Naive thymus-derived CD4-positive, alpha-beta T cell (primary cell): ENCODE data around the gene VAMP8. TPM values are rescaled to one million over a fixed set of nuclear protein-coding genes. Genes with fewer than 3 reads are reported as not detected.
"Not testable (repeated sequence)": the region's sequence is repeated elsewhere in the genome, so short reads cannot be mapped to it uniquely, and the experiment has no call there.

Experiments used
- ATAC-seq: fragments of 150-1000 bp; cut with Tn5 transposase; 2 replicates; pipeline ENCODE4 v1.10.0; 2021; ENCODE audit warnings: mild to moderate bottlenecking, moderate library complexity
- CTCF ChIA-PET: fragments of 350-600 bp; sonication (Branson Sonifier 250); formaldehyde crosslinking; loops from one replicate; lab custom pipeline; 2021; ENCODE audit warnings: antibody characterized with exemption; lab: Charles Lee
- POLR2A ChIA-PET: fragments of 350-600 bp; sonication (Branson Sonifier 250); formaldehyde crosslinking; loops from one replicate; lab custom pipeline; 2021; ENCODE audit warnings: antibody characterized with exemption, inconsistent platforms; lab: Charles Lee
- DNase-seq, 9 donors: peaks; one replicate each; pipeline versions ENCODE4 v3.0.0 to v3.0.0-alpha.2; 2020 to 2022; ENCODE audit warnings: mixed read lengths in 1 of 9
- H3K27ac ChIP-seq: one replicate; pipeline ENCODE4 v1.7.0; 2013; ENCODE audit warnings: mild to moderate bottlenecking, low read depth, low read length, moderate library complexity
- H3K27me3 ChIP-seq, 2 donors: one replicate each; pipeline ENCODE4 v1.7.0; 2013; ENCODE audit warnings: low read length in 2 of 2, mild to moderate bottlenecking in 2 of 2, moderate library complexity in 2 of 2; ENCODE audit not compliant: control insufficient read depth in 2 of 2, insufficient read depth in 2 of 2
- H3K36me3 ChIP-seq, 3 experiments: 1 replicate in 2 of 3; 2 replicates in 1 of 3; pipeline ENCODE4 v1.7.0; 2013; ENCODE audit warnings: low read length in 3 of 3, mild to moderate bottlenecking in 3 of 3, moderate library complexity in 1 of 3; ENCODE audit not compliant: insufficient read depth in 3 of 3, control insufficient read depth in 2 of 3
- H3K4me1 ChIP-seq, 2 donors: one replicate each; pipeline ENCODE4 v1.7.0; 2013; ENCODE audit warnings: low read length in 2 of 2, mild to moderate bottlenecking in 2 of 2, moderate library complexity in 1 of 2; ENCODE audit not compliant: control insufficient read depth in 2 of 2, insufficient read depth in 2 of 2
- H3K4me3 ChIP-seq: 2 replicates; pipeline ENCODE4 v1.7.0; 2013; ENCODE audit warnings: mild to moderate bottlenecking, low read length
- H3K9me3 ChIP-seq, 3 experiments: 1 replicate in 2 of 3; 2 replicates in 1 of 3; pipeline ENCODE4 v1.7.0; 2013; ENCODE audit warnings: low read length in 3 of 3; ENCODE audit not compliant: control insufficient read depth in 2 of 3
- H3K27ac Mint-ChIP-seq, 9 donors: one replicate each; pipeline ENCODE4 v1.8.0; 2020 to 2022; ENCODE audit warnings: mixed read lengths in 9 of 9, mild to moderate bottlenecking in 8 of 9, moderate library complexity in 5 of 9, inconsistent platforms in 2 of 9
- H3K27me3 Mint-ChIP-seq, 5 donors: one replicate each; pipeline ENCODE4 v1.8.0; 2021 to 2022; ENCODE audit warnings: mixed read lengths in 5 of 5, mild to moderate bottlenecking in 1 of 5
- H3K36me3 Mint-ChIP-seq, 5 donors: one replicate each; pipeline ENCODE4 v1.8.0; 2020 to 2022; ENCODE audit warnings: mixed read lengths in 5 of 5, mild to moderate bottlenecking in 3 of 5, inconsistent platforms in 1 of 5
- H3K4me1 Mint-ChIP-seq, 7 donors: one replicate each; pipeline ENCODE4 v1.8.0; 2020 to 2022; ENCODE audit warnings: mixed read lengths in 7 of 7, mild to moderate bottlenecking in 3 of 7, inconsistent platforms in 1 of 7
- H3K4me3 Mint-ChIP-seq, 10 donors: one replicate each; pipeline ENCODE4 v1.8.0; 2020 to 2022; ENCODE audit warnings: mild to moderate bottlenecking in 10 of 10, mixed read lengths in 10 of 10, moderate library complexity in 6 of 10, inconsistent platforms in 2 of 10
- H3K9me3 Mint-ChIP-seq, 11 donors: one replicate each; pipeline ENCODE4 v1.8.0; 2020 to 2022; ENCODE audit warnings: mixed read lengths in 11 of 11, mild to moderate bottlenecking in 4 of 11, inconsistent platforms in 1 of 11, moderate library complexity in 1 of 11
- intact Hi-C, 2 donors: fragments of 100-400 bp; cut with micrococcal nuclease; formaldehyde crosslinking; loops; one replicate each; pipeline ENCODE4 v1.15.1; 2023
- polyA plus RNA-seq, 2 donors: library from polyadenylated mRNA; unstranded; fragments of 300-500 nt; fragmentation: Illumina TruSeq; gene quantifications; one replicate each; pipeline ENCODE4 v1.2.3, GENCODE V29; 2021
- total RNA-seq, 6 experiments: library from RNA in 5 of 6; stranded (reverse) in 5 of 6; gene quantifications; 1 replicate in 5 of 6; 2 replicates in 1 of 6; pipeline ENCODE4 v1.2.3 and lab custom pipeline; 2021 to 2026

Gene VAMP8
- total and polyA plus RNA-seq, 7 experiments from 2014 or later: 55.1 to 347 (median 120) TPM

DNA sequence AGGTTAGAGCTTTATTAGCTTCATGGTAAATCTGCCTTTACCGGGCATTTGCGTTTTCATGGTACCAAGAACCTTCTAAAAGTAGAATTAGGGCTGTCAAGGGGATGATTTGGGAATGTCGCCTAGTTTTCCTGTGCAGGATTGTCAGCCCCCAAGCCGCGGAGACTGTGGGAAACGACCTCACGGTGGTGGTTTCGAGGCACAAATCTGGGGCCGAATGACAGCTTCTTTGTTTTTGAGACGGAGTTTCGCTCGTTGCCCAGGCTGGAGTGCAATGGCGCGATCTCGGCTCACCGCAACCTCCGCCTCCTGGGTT, 38.0 kb downstream of the VAMP8 start:
- no peaks in the 10 kb centered on the region for H3K9me3 ChIP-seq
- POLR2A ChIA-PET: interaction anchor here (1.0 to 3.9 kb wide), 12 partner anchors 11 to 288 kb away, joined by 3 to 19 read pairs (median 6); partner anchors contain the start of genes ELMOD3, GGCX, MAT2A and RETSAT
- H3K4me1 Mint-ChIP-seq: peaks cover 14 to 43% (median 34%) of the 10 kb centered on the region in 7 donors
- peak overlapping the region in 4 of 10 donors; percentile 39 to 98 (median 94) for H3K4me3 Mint-ChIP-seq
- peak overlapping the region in 7 of 9 donors; percentile 91 to 98 (median 94) for H3K27ac Mint-ChIP-seq
- intact Hi-C loops: loop anchor here (5.0 to 10.0 kb wide), 5 partner anchors 272 to 829 kb away; partner anchors contain the start of genes POLR1A (in 2 of the 2), PTCD3 (in 2 of the 2), IMMT (in 1 of the 2) and KDM3A (in 1 of the 2)
- ATAC-seq (no peak), DNase-seq (no peak)
- CTCF ChIA-PET: no interaction called here
- peaks cover 0 to 22% (median 0%) of the 10 kb centered on the region in 3 experiments for H3K36me3 ChIP-seq
- H3K4me1 ChIP-seq: peaks cover 18 to 25% of the 10 kb centered on the region in 2 donors
- peaks cover 0 to 6% (median 3%) of the 10 kb centered on the region in 5 donors for H3K36me3 Mint-ChIP-seq
- no peaks in the 10 kb centered on the region for H3K27me3 ChIP-seq
- no peaks in the 10 kb centered on the region for H3K9me3 Mint-ChIP-seq
- no peak overlapping the region for H3K4me3 ChIP-seq
- H3K27me3 Mint-ChIP-seq: no peaks in the 10 kb centered on the region
- peak overlapping the region; percentile 87 for H3K27ac ChIP-seq

DNA sequence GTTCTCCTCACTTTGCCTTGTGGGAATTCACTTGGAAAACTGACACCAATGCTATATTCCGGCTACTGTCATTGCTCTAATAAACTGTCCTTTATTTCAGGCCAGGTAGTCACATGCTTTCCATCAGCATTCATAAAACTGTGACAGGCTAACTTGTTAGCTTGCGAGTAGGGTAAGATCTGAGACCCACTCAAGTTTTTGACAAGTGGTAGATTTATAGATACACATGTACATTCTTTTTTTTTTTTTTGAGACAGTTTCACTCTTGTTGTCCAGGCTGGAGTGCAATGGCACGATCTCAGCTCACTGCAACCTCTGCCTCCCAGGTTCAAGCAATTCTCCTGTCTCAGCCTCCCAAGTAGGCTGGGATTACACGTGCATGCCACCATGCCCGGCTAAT, 40.3 kb downstream of the VAMP8 start:
- peak overlapping the region; percentile 99 for H3K4me3 ChIP-seq
- H3K9me3 ChIP-seq, ATAC-seq, H3K27me3 Mint-ChIP-seq, DNase-seq, H3K9me3 Mint-ChIP-seq, H3K27me3 ChIP-seq, CTCF ChIA-PET: not testable (repeated sequence)
- Mint-ChIP-seq H3K36me3 (peaks cover under 1 to 13% (median 10%) of the 10 kb centered on the region in 5 donors), H3K27ac (peak overlapping the region in 6 of 9 donors; percentile 22 to 94 (median 65)), H3K4me3 (peak overlapping the region; percentile 93 to 98 (median 95)), H3K4me1 (peaks cover 11 to 37% (median 30%) of the 10 kb centered on the region in 7 donors)
- POLR2A ChIA-PET: interaction anchor here (0.7 to 3.9 kb wide), 4 partner anchors 23 to 291 kb away, joined by 3 to 17 read pairs (median 5); partner anchors contain the start of genes MAT2A and RNF181
- peaks cover 12 to 15% of the 10 kb centered on the region in 2 donors for H3K4me1 ChIP-seq
- H3K27ac ChIP-seq: peak overlapping the region; percentile 6
- peaks cover 2 to 30% (median 3%) of the 10 kb centered on the region in 3 experiments for H3K36me3 ChIP-seq
- intact Hi-C loops: loop anchor here (2.0 to 10.0 kb wide), 9 partner anchors 57 to 827 kb away; partner anchors contain the start of genes POLR1A (in 2 of the 2), PTCD3 (in 2 of the 2), ELMOD3 (in 1 of the 2) and GGCX (in 1 of the 2)

DNA sequence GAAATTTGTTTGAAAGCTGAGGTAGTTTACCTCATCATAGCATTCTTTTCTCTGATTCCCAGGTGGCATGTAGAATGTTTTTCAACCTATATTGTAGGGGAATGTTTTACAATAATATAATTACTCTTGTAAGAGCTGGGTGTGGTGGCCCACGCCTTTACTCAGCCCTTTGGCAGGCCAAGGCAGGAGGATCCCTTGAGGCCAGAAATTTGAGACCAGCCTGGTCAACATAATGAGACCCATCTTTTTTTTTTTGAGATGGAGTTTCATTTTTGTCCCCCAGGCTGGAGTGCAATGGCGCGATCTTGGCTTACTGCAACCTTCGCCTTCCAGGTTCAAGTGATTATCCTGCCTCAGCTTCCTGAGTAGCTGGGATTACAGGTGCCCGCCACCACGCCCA, 42.2 kb downstream of the VAMP8 start:
- Mint-ChIP-seq H3K9me3 (no peaks in the 10 kb centered on the region), H3K4me1 (peaks cover 11 to 38% (median 32%) of the 10 kb centered on the region in 7 donors), H3K27me3 (no peaks in the 10 kb centered on the region), H3K27ac (no peak overlapping the region), H3K4me3 (no peak overlapping the region), H3K36me3 (peaks cover 3 to 27% (median 19%) of the 10 kb centered on the region in 5 donors)
- ATAC-seq (no peak), DNase-seq (no peak)
- Histone ChIP-seq H3K9me3 (no peaks in the 10 kb centered on the region), H3K27me3 (no peaks in the 10 kb centered on the region), H3K4me1 (peaks cover 12 to 15% of the 10 kb centered on the region in 2 donors), H3K27ac (no peak overlapping the region), H3K4me3 (no peak overlapping the region), H3K36me3 (peaks cover 15 to 47% (median 18%) of the 10 kb centered on the region in 3 experiments)
- intact Hi-C loops: loop anchor here (5.0 to 10.0 kb wide), 5 partner anchors 268 to 825 kb away; partner anchors contain the start of genes POLR1A (in 2 of the 2), PTCD3 (in 2 of the 2), IMMT (in 1 of the 2) and KDM3A (in 1 of the 2)
- ChIA-PET CTCF (interaction anchor here (0.6 to 1.5 kb wide), 4 partner anchors 16 to 251 kb away, joined by 3 to 6 read pairs (median 3); no protein-coding TSS in a partner anchor), POLR2A (interaction anchor here (1.1 kb wide), 1 partner anchor 8 kb away, joined by 6 read pairs; the partner anchor contains the start of gene C2orf68)

DNA sequence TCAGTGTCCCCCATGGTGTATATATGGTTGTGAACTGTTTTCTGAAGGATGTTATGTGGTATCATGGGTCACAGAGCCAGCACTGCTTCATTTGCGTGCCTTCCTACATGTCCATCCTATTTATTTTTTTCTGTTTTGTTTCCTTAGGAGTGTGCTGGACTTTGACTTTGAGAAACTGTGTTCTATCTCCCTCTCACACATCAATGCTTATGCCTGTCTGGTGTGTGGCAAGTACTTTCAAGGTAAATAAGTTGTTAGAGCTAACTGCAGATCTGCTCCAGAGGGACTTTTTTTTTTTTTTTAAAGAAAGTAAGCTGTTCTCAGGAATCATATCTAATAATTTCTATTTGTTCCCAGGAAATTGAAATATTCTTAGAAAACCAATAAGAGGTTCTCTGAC, 44.0 kb downstream of the VAMP8 start:
- Mint-ChIP-seq H3K4me1 (peaks cover 11 to 33% (median 23%) of the 10 kb centered on the region in 7 donors), H3K27me3 (no peaks in the 10 kb centered on the region), H3K4me3 (peak overlapping the region in 1 of 10 donors; percentile 53), H3K9me3 (no peaks in the 10 kb centered on the region), H3K27ac (peak overlapping the region in 2 of 9 donors; percentile 43 to 64), H3K36me3 (peaks cover 7 to 38% (median 23%) of the 10 kb centered on the region in 5 donors)
- Histone ChIP-seq H3K36me3 (peaks cover 15 to 60% (median 20%) of the 10 kb centered on the region in 3 experiments), H3K27me3 (no peaks in the 10 kb centered on the region), H3K9me3 (no peaks in the 10 kb centered on the region), H3K4me3 (no peak overlapping the region), H3K4me1 (peaks cover 12% of the 10 kb centered on the region in 2 donors), H3K27ac (no peak overlapping the region)
- ChIA-PET POLR2A (interaction anchor here (0.8 to 1.0 kb wide), 2 partner anchors 12 to 19 kb away, joined by 3 to 6 read pairs; partner anchors contain the start of gene TMEM150A), CTCF (interaction anchor here (0.6 kb wide), 1 partner anchor 56 kb away, joined by 7 read pairs; no protein-coding TSS in a partner anchor)
- ATAC-seq (no peak), DNase-seq (no peak)
- intact Hi-C loops: no loop called here

DNA sequence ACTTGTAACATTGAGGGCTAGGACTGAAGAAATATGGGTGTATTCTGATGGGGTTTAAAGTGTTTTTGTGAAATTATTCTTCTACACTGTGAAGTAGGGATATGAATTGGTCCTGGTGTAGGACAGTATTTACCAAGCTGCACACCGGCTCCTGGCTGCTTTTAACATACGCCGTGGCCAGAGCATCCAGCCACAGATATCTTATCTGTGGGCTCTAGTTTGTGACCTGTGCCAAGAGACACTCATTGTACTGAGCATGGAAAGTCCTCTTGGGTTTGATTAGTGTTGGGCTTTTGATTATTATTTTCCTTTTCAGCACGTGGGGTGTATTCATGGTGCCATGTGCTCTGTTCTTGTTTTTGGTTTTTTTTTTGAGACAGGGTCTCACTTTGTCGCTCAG, 46.6 kb downstream of the VAMP8 start:
- Mint-ChIP-seq H3K27ac (peak overlapping the region in 2 of 9 donors; percentile 22 to 33), H3K36me3 (peaks cover 7 to 46% (median 25%) of the 10 kb centered on the region in 5 donors), H3K9me3 (no peaks in the 10 kb centered on the region), H3K4me1 (peaks cover 3 to 22% (median 16%) of the 10 kb centered on the region in 7 donors), H3K27me3 (no peaks in the 10 kb centered on the region), H3K4me3 (no peak overlapping the region)
- no peak for DNase-seq
- H3K4me1 ChIP-seq: no peaks in the 10 kb centered on the region
- CTCF ChIA-PET: no interaction called here
- peaks cover 18 to 81% (median 20%) of the 10 kb centered on the region in 3 experiments for H3K36me3 ChIP-seq
- ATAC-seq: no peak
- H3K4me3 ChIP-seq: no peak overlapping the region
- H3K27ac ChIP-seq: no peak overlapping the region
- H3K27me3 ChIP-seq: no peaks in the 10 kb centered on the region
- POLR2A ChIA-PET: no interaction called here
- H3K9me3 ChIP-seq: no peaks in the 10 kb centered on the region
- intact Hi-C loops: no loop called here

DNA sequence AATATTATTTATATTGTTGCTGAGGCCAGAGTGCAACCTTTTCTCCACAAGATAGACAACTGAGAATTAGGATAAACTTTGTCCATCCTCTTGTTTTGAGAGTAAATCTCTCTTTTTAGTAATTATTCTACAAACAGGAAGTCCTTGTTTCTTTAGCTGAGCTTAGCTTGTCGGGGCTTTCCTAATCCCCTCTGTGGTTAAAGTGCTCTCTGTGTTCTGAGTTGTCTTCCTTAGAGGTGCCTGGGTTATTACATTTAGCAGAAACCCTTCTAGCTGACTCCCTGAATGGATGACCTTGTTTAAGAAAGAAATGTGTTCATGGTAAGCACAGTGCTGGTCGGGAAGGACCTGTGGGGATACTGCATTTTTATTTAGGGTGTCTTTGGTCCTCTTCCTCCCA, 51.3 kb downstream of the VAMP8 start:
- Mint-ChIP-seq H3K27ac (peak overlapping the region in 5 of 9 donors; percentile 48 to 83 (median 70)), H3K27me3 (no peaks in the 10 kb centered on the region), H3K4me1 (peaks cover 0 to 20% (median 8%) of the 10 kb centered on the region in 7 donors), H3K4me3 (peak overlapping the region in 1 of 10 donors; percentile 40), H3K36me3 (peaks cover 4 to 55% (median 17%) of the 10 kb centered on the region in 5 donors), H3K9me3 (no peaks in the 10 kb centered on the region)
- Histone ChIP-seq H3K27me3 (no peaks in the 10 kb centered on the region), H3K27ac (no peak overlapping the region), H3K9me3 (no peaks in the 10 kb centered on the region), H3K4me3 (no peak overlapping the region), H3K4me1 (no peaks in the 10 kb centered on the region), H3K36me3 (peaks cover 21 to 91% (median 22%) of the 10 kb centered on the region in 3 experiments)
- intact Hi-C loops: no loop called here
- ChIA-PET CTCF (interaction anchor here (2.6 kb wide), 1 partner anchor 9 kb away, joined by 9 read pairs; no protein-coding TSS in a partner anchor), POLR2A (no interaction called here)
- ATAC-seq (peak; percentile 56), DNase-seq (peak in 1 of 9 donors; percentile 4)
